ENCODE measurements around the gene UPF2.

GRCh38 chr10:12051241-12051640, 8.6 kb upstream of the UPF2 start:
- TF ChIP-seq, protein P1, sequence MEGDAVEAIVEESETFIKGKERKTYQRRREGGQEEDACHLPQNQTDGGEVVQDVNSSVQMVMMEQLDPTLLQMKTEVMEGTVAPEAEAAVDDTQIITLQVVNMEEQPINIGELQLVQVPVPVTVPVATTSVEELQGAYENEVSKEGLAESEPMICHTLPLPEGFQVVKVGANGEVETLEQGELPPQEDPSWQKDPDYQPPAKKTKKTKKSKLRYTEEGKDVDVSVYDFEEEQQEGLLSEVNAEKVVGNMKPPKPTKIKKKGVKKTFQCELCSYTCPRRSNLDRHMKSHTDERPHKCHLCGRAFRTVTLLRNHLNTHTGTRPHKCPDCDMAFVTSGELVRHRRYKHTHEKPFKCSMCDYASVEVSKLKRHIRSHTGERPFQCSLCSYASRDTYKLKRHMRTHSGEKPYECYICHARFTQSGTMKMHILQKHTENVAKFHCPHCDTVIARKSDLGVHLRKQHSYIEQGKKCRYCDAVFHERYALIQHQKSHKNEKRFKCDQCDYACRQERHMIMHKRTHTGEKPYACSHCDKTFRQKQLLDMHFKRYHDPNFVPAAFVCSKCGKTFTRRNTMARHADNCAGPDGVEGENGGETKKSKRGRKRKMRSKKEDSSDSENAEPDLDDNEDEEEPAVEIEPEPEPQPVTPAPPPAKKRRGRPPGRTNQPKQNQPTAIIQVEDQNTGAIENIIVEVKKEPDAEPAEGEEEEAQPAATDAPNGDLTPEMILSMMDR (IDR thresholded peaks at IDR 0.05) = no peak
- TF ChIP-seq POLR2A (IDR thresholded peaks at IDR 0.05) = no peak

Data from adrenal gland (tissue), 5 donors.